ENCODE measurements around the gene SDK2. TPM values are rescaled to one million over a fixed set of nuclear protein-coding genes. Genes with fewer than 3 reads are reported as not detected.

SDK2 gene
- polyA plus RNA-seq, 1 of the 3 experiments (the other 2 are of a cell fraction): 0.02 TPM

DNA sequence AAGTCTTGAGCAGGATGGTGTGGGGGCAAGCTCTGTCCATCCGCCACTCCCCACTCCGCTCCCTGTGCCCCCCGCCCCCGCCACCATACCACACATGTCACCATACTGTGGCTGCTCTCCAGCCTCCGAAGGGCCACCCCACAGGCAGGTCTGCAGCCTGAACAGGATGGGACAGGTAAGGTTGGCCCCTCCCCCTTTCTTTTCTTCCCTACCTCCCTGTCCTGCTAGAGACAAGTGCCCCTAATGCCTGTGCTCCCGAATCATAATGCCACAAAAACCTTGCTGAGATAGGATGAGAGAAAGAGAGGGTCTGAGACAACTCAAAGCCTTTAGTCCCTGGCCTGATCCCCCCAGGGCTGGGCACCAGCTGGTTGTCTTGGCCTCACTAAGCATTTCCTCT is 84.7 kb downstream of the SDK2 start:
- H3K4me1 ChIP-seq (ENCODE audit: control insufficient read depth in 1 of 2, insufficient read depth in 2 of 2, low read depth in 1 of 2, low read length in 1 of 2): no peaks in the 10 kb centered on the region
- no peaks in the 10 kb centered on the region for H3K79me2 ChIP-seq (ENCODE audit: insufficient read depth)
- DNase-seq: no peak
- H3K9me2 ChIP-seq: no peaks in the 10 kb centered on the region
- H3K36me3 ChIP-seq (replicated peaks in 1 of 2; ENCODE audit: control insufficient read depth in 1 of 2, insufficient read depth in 2 of 2, low read length in 1 of 2): no peaks in the 10 kb centered on the region
- no peak overlapping the region for H2AFZ ChIP-seq (ENCODE audit: low read depth)
- H3K4me2 ChIP-seq: no peak overlapping the region
- no peak overlapping the region for H3K4me3 ChIP-seq (ENCODE audit: low read depth in 2 of 2, low read length in 1 of 2)
- 44% methylated on average over 6 of the region's 6 CpGs for WGBS (ENCODE audit: low lambda C conversion rate)
- no peak for TF ChIP-seq JUND (IDR thresholded peaks at IDR 0.05)
- TF ChIP-seq RXRA (IDR thresholded peaks at IDR 0.05; ENCODE audit: borderline replicate concordance, low read depth): no peak
- TF ChIP-seq, protein P1, sequence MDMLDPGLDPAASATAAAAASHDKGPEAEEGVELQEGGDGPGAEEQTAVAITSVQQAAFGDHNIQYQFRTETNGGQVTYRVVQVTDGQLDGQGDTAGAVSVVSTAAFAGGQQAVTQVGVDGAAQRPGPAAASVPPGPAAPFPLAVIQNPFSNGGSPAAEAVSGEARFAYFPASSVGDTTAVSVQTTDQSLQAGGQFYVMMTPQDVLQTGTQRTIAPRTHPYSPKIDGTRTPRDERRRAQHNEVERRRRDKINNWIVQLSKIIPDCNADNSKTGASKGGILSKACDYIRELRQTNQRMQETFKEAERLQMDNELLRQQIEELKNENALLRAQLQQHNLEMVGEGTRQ (IDR thresholded peaks at IDR 0.05; ENCODE audit: borderline replicate concordance, low read depth, low read length): no peak
- TF ChIP-seq RCOR1 (IDR thresholded peaks at IDR 0.05; ENCODE audit: low read length): no peak
- no peak for TF ChIP-seq MEF2A (IDR thresholded peaks at IDR 0.05; ENCODE audit: borderline replicate concordance, low read depth)
- no peak for TF ChIP-seq GATA2 (CRISPR knock-in tag; IDR thresholded peaks at IDR 0.05)
- TF ChIP-seq ELF1 (IDR thresholded peaks at IDR 0.05): no peak
- no peak for TF ChIP-seq FOXM1 (IDR thresholded peaks at IDR 0.05; ENCODE audit: low read depth)
- no peaks in the 10 kb centered on the region for H3K27me3 ChIP-seq (ENCODE audit: insufficient read depth)
- H3K27ac ChIP-seq (ENCODE audit: low read depth in 2 of 2, low read length in 1 of 2): no peak overlapping the region
- no peaks in the 10 kb centered on the region for H3F3A ChIP-seq (replicated peaks; ENCODE audit: insufficient read depth)
- H3K9me3 ChIP-seq: no peaks in the 10 kb centered on the region
- POLR2A ChIA-PET: no interaction called here
- H4K20me1 ChIP-seq (ENCODE audit: insufficient read depth): no peaks in the 10 kb centered on the region
- CTCF ChIA-PET: interaction anchor here (1.1 to 1.3 kb wide), 2 partner anchors 8 to 11 kb away, joined by 3 read pairs; no protein-coding TSS in a partner anchor
- no peak overlapping the region for H3K9ac ChIP-seq

DNA sequence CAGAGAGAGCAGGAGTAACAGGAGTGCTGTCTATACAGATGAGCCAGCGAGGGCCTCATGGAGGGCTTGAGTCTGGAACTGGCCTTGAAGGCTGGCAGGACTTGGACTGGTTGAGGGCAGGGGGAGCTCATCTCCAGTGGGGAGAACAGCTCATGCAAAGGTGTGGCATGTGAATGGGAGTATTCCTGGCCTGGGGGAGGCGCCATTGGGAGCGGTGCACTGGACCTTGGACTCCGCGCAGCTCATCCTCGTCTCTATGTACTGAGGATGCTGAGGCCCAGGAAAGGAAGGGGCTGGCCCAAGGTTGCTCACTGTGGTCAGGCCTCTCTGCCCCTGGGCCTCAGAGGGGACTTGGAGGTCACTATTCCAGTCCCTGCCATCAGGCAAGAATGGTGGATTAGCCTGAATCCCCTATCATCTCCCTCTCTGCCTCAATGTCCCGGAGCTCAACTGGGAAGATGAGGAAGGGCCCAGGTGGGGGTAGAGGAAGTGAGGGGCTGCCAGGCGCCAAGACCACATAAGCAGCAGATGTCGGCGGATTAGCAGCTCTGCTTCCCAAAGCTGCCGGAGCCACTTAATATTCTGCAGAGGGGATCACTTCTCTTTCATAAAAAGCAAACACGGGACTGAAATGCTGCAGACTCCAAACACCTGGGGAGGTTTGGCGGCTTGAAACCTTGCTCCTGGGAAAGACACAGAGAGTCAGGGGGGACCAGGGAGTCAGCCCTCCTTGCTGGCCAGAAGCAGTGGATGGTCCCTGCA is 88.9 kb downstream of the SDK2 start:
- Histone ChIP-seq H3K9me2 (no peaks in the 10 kb centered on the region), H3K36me3 (replicated peaks in 1 of 2; ENCODE audit: control insufficient read depth in 1 of 2, insufficient read depth in 2 of 2, low read length in 1 of 2) (no peaks in the 10 kb centered on the region), H3K79me2 (ENCODE audit: insufficient read depth) (no peaks in the 10 kb centered on the region), H3K4me3 (ENCODE audit: low read depth in 2 of 2, low read length in 1 of 2) (no peak overlapping the region), H3K27ac (ENCODE audit: low read depth in 2 of 2, low read length in 1 of 2) (no peak overlapping the region), H2AFZ (ENCODE audit: low read depth) (no peak overlapping the region), H4K20me1 (ENCODE audit: insufficient read depth) (no peaks in the 10 kb centered on the region), H3K9ac (no peak overlapping the region), H3K4me1 (ENCODE audit: control insufficient read depth in 1 of 2, insufficient read depth in 2 of 2, low read depth in 1 of 2, low read length in 1 of 2) (no peaks in the 10 kb centered on the region; a peak in 1 of 4 replicates), H3K9me3 (no peaks in the 10 kb centered on the region), H3K4me2 (no peak overlapping the region), H3F3A (replicated peaks; ENCODE audit: insufficient read depth) (no peaks in the 10 kb centered on the region), H3K27me3 (ENCODE audit: insufficient read depth) (no peaks in the 10 kb centered on the region)
- WGBS (ENCODE audit: low lambda C conversion rate): 55% methylated on average over 13 of the region's 13 CpGs
- ChIA-PET CTCF (interaction anchor here (0.6 to 1.6 kb wide), 14 partner anchors 10 to 397 kb away, joined by 3 to 10 read pairs (median 3); no protein-coding TSS in a partner anchor), POLR2A (no interaction called here)
- DNase-seq: no peak
- TF ChIP-seq SMC3 (IDR thresholded peaks at IDR 0.05; ENCODE audit: low read depth, low read length) (no peak), TAF1 (IDR thresholded peaks at IDR 0.05; ENCODE audit: borderline replicate concordance, low read depth, low read length) (no peak), POLR2AphosphoS5 (IDR thresholded peaks at IDR 0.05; ENCODE audit: low read depth, low read length) (no peak), NFIC (IDR thresholded peaks at IDR 0.05; ENCODE audit: borderline replicate concordance) (no peak), SIN3A (IDR thresholded peaks at IDR 0.05; ENCODE audit: borderline replicate concordance, low read depth, low read length) (no peak)
- TF ChIP-seq, protein P2, sequence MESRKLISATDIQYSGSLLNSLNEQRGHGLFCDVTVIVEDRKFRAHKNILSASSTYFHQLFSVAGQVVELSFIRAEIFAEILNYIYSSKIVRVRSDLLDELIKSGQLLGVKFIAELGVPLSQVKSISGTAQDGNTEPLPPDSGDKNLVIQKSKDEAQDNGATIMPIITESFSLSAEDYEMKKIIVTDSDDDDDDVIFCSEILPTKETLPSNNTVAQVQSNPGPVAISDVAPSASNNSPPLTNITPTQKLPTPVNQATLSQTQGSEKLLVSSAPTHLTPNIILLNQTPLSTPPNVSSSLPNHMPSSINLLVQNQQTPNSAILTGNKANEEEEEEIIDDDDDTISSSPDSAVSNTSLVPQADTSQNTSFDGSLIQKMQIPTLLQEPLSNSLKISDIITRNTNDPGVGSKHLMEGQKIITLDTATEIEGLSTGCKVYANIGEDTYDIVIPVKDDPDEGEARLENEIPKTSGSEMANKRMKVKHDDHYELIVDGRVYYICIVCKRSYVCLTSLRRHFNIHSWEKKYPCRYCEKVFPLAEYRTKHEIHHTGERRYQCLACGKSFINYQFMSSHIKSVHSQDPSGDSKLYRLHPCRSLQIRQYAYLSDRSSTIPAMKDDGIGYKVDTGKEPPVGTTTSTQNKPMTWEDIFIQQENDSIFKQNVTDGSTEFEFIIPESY (IDR thresholded peaks at IDR 0.05; ENCODE audit: borderline replicate concordance, low read depth): no peak
- TF ChIP-seq, protein P3, sequence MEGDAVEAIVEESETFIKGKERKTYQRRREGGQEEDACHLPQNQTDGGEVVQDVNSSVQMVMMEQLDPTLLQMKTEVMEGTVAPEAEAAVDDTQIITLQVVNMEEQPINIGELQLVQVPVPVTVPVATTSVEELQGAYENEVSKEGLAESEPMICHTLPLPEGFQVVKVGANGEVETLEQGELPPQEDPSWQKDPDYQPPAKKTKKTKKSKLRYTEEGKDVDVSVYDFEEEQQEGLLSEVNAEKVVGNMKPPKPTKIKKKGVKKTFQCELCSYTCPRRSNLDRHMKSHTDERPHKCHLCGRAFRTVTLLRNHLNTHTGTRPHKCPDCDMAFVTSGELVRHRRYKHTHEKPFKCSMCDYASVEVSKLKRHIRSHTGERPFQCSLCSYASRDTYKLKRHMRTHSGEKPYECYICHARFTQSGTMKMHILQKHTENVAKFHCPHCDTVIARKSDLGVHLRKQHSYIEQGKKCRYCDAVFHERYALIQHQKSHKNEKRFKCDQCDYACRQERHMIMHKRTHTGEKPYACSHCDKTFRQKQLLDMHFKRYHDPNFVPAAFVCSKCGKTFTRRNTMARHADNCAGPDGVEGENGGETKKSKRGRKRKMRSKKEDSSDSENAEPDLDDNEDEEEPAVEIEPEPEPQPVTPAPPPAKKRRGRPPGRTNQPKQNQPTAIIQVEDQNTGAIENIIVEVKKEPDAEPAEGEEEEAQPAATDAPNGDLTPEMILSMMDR (IDR thresholded peaks at IDR 0.05): no peak
